NCI-H2196 treated with DMSO at 0.1 percent for 48 hours (cell line): Measurements from ENCODE around the gene SCYGR4.
"Not testable (repeated sequence)": the region's sequence is repeated elsewhere in the genome, so short reads cannot be mapped to it uniquely, and the experiment has no call there.

ENCODE experiments used
- DNase-seq: peaks from one replicate; lab custom pipeline; 2025; ENCODE audit not compliant: unreplicated experiment; lab: John Stamatoyannopoulos, UW

SCYGR4 gene

GRCh38 chr2:227665189-227665940 is 48.1 kb downstream of the SCYGR4 start:
- no peak for DNase-seq

GRCh38 chr2:227666631-227667170 is 49.4 kb downstream of the SCYGR4 start, which contains the start of gene SCYGR5:
TSS of gene SCYGR5 (plus strand) at chr2:227666804. CDS start at chr2:227666804, 0 bp downstream.
- not testable (repeated sequence) for DNase-seq
